Neural progenitor cell (in vitro differentiated cells): ENCODE data around the gene ALMS1.

ENCODE experiments used
- CTCF ChIP-seq: fragments of 200-600 bp; sonication (generic); IDR thresholded peaks from 2 replicates; pipeline ENCODE4 v1.5.1; 2017; ENCODE audit warnings: antibody characterized with exemption, mild to moderate bottlenecking
- EZH2 ChIP-seq: fragments of 200-600 bp; sonication (generic); IDR thresholded peaks from 2 replicates; pipeline ENCODE4 v1.6.1; 2017; ENCODE audit warnings: antibody characterized with exemption, mild to moderate bottlenecking, moderate library complexity
- EZH2phosphoT487 ChIP-seq: fragments of 200-600 bp; sonication (generic); IDR thresholded peaks from 2 replicates; pipeline ENCODE4 v1.6.1; 2017; ENCODE audit warnings: antibody characterized with exemption

- TF ChIP-seq EZH2: no peak
- no peak for TF ChIP-seq CTCF
- TF ChIP-seq EZH2phosphoT487: no peak
These were observed 118.4 kb downstream of the ALMS1 start for GRCh38 chr2:73503992-73504570.
